HG03439 (cell line): ENCODE measurements around the gene KIRREL3.

ENCODE experiments used
- ATAC-seq: cut with Tn5 transposase; IDR thresholded peaks from one replicate; pipeline ENCODE4 v1.9.1; 2021; ENCODE audit warnings: mild to moderate bottlenecking, moderate library complexity; ENCODE audit not compliant: unreplicated experiment

Gene KIRREL3

DNA sequence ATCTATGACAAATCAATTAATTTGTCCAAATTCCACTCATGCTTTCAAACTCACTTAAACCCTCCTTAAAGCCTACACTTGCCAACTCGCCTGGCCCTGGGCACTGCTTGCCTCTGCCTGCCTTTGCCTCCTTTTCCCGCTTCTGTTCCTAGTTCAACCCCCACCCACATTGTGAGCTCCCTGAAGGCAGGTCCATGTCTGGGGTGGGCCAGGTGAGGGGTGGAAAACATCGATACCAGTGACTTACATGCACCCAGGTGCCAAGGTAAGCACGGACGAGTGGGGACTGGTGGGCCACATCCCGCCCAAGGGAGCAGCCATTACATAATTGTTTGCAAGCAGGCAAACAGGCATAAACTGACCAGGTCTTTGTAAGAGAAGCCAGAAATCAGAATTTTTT lies 498.9 kb downstream of the KIRREL3 start:
- no peak for ATAC-seq

DNA sequence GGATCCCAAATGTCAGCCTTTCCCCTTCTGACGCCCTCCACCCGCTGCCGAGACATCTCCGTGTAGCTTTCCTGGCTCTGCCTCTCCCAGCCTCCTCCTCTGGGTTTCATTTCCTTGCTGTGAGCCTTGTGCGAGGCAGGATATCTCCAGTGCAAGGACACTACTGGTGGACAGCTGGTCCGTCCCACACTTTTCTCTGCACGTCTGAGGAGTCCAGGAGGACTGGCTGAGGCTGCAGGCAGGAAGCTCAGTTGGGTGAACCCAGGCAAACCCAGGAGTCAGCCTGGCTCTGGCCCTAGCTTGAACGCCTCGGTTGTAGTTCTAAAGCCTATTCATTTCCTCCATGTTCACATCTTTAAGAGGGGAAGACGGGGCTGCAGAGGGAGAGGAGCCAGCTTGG lies 499.6 kb downstream of the KIRREL3 start:
- no peak for ATAC-seq

DNA sequence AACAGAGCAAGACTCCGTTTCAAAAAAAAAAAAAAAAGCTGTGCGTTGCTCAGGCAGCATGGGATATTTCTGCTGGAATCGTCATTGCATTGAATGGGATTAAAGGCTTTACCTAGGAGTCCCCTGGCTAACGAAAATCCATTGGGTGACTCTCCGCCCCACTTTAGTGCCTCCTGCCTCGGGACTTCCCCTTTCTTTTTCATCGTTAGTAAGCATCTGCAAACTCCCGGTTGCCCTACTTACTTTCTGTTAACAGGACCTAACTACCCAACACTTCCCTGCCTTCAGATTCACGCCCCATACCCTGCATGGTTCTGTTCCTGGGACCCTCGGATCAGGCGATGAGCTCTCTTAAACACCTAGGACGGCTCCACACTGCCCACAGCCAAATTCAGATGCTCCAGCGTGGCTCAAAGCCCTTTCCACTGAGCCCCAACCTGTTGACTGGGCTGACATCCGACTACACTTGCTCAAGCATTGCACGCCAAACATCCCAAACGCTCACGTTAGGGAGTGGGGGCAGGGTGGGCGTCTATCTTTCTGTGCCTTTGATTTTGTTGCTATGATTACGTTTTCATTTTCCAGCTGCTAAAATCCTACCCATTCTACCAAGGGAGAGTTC lies 501.3 kb downstream of the KIRREL3 start:
- ATAC-seq = no peak

DNA sequence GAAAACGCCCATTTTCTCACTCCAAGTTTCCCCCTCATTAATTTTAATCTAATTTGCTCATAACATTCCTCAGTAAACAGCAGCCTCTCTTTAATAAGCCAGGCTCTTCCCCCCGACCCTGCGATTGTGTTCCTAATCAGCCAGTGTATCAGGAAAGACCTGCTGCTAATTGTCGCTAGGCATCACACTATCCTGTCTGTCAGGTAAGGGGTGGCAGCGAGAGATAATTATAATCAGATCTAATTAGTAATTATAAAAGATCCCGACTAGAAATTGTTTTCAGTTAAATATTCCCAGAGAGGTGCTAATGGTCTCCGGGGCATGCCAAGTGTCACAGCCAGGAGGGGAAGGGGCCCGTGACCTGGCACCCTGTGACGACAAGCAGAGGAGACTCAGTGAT lies 502.3 kb downstream of the KIRREL3 start:
- no peak for ATAC-seq

DNA sequence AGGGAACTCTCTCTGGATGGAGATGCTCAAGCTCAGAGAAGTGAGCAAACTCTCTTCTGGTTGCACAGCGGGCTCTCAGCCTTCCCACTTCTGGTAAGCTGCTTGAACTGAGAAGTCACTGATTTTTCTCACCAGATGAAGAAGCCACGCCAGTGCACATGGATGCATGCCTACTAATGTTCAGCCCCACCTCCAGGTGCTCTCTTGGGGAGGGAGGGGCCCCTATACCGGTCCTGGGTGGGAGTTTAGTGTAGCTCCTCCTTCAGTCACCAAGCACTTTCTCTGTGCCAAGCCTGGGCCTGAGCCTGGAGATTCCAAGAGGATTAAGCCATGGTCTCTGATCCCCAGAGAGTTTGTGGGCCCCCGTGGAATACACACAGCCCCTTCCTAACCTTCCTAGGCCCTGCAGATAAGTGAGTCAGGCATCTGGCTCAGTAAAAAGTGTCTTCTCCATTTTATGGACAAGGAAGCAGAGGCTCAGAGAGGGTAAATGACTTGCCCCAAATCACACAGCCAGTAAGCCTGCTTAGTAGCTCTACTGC lies 502.9 kb downstream of the KIRREL3 start:
- ATAC-seq = no peak

DNA sequence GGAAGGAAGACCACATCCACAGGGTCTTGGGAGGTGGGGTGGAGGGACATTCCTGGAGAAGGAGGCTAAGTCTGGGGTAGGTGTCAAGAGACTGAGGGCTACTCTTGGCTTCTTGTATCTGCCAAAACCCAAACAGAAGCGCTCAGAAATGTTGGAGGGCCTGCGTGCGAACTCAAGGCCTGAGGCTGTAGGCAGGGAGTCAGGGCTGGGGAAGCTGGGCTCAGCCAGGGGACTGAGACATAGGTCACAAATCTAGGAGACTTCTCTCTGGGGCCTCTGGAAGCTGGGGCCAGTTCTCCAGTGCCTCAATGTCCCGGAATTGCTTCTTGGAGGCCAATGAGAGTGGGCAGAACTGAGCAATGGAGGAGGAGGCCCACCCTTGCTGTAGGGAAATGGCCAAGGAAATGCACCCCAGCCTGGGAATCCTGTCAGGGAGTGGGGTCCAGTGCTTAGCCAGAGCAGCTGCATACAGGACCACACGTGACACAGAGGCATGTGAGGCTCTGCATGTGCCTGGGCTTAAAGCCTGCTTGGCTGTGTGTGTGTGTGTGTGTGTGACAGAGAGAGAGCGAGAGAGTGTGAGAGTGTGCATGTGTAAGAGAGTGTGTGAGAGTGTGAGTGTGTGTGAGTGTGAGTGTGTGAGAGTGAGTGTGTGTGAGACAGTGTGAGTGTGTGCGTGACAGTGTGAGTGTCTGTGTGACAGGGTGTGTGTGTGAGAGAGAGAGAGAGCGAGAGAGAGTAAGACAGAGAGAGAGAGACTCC lies 503.8 kb downstream of the KIRREL3 start:
- ATAC-seq = no peak

DNA sequence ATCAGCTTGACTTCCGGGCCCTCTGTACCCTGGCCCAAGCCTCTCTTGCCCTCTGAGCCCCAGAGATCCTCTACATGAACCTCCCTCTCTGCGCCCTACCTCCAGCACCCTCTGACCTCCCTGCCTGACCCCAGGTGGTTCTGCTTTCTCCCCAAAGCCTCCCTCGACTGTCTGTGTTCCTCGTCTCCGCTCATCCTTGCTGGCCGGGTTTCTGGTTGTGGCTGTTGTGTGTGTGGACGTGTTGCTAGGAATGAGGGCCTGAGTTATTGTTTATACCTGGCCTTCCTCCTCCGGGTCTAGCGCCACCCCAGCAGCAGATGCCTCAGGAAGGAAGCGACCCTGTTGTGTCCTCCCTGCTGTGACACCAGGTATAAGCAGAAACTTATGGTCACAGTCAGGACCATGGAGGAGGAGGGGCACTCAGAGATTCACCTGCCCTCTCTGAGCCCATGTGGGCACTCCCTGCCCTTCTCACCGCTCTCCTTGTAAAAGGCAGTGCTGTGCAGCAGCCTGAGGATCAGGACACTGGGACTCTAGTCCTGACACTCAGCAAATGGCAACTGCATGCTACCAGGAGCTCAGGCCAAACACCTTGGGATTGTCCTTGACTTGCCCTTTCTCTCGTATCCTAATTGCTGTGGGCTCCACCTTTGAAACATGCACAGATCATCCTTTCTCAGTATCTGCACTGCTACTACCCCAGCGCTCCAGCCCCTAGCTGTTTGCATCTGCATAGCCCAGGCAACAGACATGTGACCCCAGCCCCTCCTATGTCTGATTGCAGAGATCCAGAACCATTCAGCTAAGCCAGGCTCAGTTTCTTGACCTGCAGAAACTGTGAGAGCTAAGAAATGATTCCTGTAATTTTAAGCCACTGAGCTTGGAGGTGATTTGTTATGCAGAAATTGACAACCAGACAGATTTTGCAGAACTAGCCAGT lies 505.0 kb downstream of the KIRREL3 start:
- ATAC-seq = no peak

DNA sequence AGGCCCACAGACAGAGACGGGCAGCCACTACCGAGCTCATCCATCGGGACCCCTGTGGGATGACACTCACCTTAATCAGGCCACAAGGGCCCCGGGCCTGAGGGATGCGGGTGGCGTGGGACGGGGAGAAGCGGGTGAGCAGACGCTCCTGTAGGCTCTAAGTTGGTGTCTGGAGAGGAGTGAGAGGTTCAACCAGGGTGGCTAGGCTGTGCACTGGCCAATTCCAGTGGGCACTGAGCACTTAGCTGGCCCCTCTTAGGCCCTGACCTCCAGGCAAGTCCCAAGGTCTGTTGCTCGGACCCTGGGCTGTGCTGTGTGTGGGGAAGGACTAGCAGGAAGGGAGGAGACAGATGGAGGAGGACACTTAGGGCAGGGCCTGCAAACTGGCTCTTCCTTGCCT lies 505.7 kb downstream of the KIRREL3 start:
- ATAC-seq = no peak

DNA sequence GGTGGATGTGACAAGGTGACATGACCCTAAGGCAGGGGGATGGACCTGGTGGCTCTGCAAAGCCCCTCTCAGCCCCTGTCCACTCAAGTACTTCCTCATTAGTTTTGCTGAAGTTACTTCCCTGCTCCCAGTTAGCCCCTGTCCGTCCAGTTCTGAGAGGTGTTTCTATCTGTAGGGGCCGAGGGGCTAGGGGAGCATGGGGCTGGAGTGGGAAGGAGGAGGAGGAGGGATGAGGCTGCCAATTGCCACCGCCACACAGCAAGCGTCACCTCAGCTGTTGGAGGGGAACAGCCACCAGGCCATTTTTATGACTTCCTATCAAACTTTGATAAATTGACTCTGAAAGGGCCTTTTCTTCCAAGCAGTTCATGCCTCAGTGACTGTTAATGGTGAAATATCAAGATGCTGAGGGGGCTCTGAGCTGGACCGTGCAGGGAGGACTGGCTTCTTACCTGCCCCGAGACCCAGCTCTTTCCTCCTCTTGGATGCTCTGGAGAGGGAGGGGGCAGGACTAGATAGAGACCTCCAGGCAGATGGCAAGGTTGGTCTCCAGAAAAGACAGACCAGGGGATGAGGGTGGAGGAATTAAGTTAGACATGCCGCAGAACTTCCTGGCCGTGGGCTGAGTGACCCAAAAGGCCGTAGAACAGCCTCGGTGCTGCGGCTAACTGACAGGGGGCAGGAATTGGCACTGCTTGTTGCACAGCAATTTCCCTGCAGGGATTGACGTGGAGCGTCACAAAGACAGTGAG lies 508.1 kb downstream of the KIRREL3 start:
- no peak for ATAC-seq

DNA sequence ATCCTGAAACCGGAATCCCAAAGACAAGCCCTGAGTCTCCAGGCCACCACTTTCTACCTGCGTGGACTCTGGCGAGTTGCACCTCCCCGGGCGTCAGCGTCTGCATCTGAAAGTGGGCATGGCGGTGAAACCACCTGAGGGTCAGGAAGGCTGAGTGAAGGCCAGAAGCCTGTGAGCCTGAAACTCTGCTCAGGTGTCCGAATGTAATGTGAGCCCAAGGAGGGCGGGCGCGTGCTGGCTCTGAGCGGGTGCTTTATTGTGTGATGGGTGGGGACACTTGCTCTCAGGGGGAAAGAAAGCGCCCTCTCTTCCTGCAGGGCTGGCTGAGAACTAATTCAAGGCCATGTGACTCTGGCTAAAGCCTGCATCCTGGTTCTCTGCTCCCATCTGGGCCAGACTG lies 509.5 kb downstream of the KIRREL3 start:
- no peak for ATAC-seq

DNA sequence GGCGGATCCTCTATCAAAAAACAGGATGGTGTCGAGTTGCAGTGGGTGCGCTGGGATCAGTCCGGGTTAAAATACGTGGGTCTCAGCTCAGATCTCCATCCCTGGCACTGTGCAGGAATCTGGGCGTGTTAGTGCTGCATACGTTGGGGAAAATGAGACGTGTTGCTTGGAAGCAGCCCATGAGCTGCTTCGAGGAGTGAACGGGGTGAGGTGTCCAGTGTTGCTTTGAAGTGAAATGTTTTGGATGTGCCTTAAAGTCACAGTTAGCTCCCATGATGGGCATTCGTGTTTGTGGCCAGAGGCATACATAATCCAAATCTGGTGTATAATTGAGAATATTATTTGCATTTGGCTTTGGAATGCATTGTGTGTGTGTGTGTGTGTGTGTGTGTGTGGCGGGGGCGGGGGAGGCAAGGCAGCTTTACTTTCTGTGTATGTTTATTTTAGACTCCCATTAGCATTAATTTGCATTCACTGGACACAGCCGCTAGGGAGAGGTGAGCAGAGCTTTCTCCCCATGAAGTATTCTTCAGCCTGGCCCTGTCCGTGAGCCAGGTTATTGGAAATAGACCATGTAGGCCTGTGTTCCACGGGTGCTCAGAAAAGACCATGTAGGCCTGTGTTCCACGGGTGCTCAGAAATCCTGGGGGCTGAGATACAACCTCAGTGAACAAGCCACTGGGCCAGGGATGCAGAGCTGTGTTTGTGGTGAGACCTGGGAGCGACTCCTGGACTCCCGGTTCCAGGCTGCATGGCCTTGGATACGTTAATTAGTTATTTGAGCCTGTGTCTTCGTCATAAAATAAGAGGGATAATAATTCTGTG lies 510.5 kb downstream of the KIRREL3 start:
- no peak for ATAC-seq

DNA sequence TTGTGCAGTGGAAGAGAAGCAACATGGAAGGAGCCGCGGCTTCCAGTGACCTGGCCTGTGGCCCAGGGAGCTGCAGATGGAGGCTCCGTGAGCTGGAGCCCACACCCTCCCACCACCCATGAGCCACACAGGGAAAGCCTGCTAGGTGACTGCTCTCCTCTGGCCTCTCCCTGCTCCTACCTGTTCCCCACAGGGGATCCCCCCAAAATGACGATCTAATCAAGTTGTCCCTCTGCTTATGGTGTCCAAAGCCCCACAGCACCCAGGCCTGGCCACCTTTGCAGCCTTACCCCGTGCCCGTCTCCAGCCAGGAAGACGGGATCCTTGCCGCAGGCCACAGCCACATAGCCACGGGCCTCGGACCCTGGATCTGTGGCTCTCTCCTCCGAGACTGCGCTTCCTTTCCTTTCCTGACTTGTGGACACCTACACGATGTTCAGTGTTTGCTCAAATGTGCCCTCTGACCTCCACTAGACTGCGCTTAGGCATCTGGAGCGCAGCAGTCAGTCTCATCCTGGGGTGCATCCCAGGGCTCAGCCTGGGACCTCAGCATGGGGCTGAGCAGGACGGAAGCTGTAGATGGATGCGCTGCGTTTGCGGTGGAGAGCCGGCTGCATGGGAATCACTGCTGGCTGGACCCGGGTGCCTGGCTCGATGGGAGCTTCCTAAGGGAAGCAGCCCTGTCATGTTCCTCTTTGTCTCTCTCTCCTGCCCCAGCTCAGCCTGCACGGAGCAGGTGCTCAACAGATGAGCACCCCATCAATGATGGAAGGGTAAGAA lies 511.8 kb downstream of the KIRREL3 start:
- no peak for ATAC-seq

DNA sequence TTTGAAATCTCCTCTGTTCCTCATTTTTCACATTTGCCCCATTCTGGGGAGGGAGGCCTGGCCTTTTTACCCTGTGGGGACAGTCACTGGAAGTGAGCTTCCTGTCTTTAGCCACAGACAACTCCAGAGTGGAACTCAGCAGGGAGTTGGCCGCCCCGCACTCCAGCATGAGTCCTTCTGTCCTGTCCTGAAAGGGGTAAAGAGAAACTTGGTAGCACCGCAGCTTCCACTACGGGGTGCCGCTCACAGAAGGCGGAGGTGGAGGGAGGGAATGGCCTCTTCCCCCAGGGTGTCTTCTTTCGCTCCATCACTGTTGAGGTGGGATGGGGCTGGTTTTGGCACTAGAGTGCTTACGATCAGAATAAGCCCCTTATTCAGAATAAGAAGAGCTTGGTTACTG lies 512.9 kb downstream of the KIRREL3 start:
- ATAC-seq = no peak

DNA sequence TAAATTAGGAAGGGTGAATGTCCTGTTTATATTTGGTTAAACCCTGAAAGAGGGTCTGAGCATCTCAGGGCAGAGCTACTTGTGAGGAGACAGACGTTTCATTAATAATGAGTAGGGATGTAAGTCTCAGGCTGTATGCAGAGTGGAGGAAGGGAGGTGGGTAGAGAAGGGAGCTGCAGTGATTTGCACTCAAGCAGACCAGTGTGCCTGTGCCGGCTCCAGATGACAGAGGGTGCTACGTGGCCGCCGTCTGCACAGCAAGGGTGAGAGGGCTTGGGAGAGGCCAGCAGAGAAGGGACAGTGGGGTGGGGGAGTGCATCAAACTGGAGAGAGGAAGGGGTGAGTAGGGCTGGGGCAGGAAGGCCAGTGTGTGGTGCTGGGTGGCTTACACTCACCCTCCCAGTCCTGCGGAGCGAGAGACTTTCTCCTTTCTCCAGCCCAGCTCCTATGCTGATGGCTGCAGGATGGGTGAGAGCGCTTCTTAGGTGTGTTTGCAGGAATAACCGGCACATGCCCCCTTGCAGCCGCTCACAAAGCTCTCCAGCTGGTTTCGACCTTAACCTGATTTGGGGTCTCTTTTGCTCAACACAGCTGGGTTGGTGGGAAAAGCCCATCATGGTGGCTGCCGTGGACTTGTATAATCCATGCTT lies 514.5 kb downstream of the KIRREL3 start:
- ATAC-seq = no peak

DNA sequence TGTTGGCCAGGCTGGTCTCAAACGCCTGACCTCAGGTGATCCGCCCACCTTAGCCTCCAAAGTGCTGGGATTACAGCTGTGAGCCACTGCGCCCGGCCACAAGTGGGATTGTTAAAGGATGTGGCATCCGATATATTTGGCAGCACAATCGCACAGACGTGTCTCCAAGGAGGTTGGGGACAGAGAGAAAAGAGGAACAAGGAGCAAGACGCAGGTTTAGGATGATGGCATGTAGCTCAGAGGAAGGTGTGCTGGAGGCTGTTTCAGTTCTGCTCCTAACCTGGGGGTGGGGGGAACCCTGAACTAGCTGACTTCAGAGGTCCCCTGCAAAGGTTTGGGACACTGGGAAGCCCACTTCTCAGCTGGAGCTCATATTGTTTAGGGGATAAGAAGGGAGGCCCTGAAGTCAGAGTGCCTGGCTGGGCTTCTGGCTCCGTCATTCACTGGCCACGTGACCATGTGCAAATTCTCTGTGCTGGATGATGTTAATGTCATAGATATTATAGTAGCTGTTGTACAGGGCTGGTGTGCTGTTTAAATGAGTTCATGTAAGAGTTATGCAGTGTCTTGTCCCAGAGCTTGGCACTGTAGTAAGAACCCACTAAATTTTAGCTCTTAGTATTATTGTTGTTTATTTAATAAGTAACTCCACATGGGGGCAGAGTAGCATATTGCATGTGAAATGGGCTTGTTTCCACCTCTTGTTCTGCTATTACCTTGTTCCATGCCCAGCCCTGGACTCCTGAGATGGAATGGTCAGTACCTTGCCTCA lies 515.4 kb downstream of the KIRREL3 start:
- no peak for ATAC-seq

DNA sequence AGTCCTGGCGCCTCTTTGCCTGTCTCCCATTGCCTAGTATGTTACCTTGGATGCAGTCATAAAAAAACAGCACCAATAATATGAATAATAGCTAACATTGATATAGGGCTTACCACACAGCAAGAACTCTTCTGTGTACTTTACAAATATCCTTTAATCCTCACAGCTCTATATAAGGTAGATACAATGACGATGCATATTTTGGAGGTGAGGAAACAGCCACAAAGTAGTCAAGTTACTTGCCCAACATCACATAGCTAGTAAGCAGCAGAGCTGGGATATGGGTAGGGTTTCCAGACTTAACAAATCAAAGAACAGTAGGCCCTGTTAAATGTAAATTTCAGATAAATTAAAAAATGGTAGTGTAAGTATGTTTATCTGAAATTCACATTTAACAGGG lies 516.3 kb downstream of the KIRREL3 start:
- no peak for ATAC-seq

DNA sequence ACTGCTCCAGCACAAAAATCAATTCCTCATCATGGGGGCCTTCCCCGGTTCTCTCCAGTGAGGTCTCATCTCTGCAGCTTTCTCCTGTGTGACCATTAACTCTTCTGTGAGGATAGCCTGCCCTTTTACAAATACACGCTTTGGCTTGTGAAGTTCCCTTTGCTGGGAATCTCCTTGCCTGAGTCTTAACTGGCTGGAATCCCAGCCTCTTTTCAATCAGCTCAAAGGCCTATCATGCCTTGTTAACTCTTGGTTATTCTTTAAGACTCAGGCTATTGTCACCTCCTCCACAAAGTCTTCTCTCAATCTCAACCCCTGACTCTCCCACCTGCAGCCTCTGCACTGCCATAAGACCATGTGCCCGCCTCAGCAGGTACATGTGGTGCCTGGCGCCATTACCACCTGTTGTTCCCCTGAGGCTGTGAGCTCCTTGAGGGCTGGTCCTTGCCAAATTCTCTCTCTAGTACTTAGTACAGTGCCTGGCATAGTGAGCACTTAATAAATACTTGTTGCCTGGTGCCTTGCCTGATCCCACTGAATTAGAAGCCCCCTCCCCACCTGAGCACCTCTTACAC lies 516.9 kb downstream of the KIRREL3 start:
- ATAC-seq = no peak
